ENCODE data around the gene LIPE. TPM values are rescaled to one million over a fixed set of nuclear protein-coding genes. Genes with fewer than 3 reads are reported as not detected.
"Not testable (repeated sequence)": the region's sequence is repeated elsewhere in the genome, so short reads cannot be mapped to it uniquely, and the experiment has no call there.

LIPE gene
- total and polyA plus RNA-seq, 2 experiments from 2014 or later = 5.8 to 10.9 TPM

DNA sequence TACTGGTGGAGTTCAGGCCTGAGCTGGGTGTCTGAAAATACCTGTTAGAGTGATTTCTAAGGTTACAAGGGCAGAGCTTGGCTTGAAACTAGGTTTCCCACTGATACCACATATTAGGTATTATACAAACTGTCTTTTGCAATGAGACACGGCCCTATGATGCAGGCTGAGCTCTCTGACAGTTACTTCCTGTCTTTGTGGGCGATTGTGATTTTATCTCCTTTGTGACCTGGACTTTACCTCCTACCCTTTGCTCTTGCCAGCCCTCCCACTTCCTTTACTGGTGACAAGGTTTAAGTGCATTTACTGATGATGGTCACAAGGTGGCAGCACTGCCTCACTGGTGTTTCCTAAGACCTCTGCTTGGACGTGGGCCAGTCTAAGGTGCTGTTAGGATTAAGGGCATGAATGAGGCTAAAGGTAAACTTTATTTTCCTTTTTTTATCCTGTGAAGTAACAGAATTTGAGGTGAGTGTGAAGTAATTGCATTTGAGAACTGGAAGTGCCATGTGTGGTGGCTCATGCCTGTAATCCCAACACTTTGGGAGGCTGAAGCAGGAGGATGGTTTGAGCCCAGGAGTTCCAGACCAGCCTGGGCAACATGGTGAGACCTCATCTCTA lies 23.2 kb upstream of the LIPE start (continued):
- TF ChIP-seq EZH2phosphoT487 (IDR thresholded peaks at IDR 0.05; ENCODE audit: unreplicated experiment) = no peak
- TF ChIP-seq CREB1 (CRISPR knock-in tag; IDR thresholded peaks at IDR 0.05; ENCODE audit: low read depth) = 0 out of 2 replicates have a peak, but pooled peaks have one; percentile 6
- TF ChIP-seq ZNF114 (CRISPR knock-in tag; IDR thresholded peaks at IDR 0.05) = no peak

DNA sequence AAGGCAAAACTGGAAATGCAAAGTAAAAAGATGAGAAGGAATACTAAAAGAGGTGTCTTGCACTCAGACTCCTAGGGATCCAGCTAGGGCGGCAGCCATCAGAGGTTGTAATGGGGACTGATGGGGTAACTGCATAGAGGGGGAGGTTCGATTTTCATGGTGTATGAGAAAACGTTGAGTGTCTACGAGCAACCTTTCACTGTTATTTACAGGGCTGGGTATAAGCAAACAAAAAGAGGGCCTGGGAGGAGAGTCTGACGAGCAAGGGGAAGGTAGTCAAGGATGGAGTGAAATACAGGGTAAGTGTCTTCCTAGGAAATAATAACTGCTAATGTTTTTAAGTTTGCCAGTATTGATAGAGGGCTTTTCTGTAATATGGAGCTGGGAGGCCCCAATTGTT lies 21.1 kb upstream of the LIPE start:
- H3K36me3 Mint-ChIP-seq (ENCODE audit: low read depth); H3K27me3 Mint-ChIP-seq (ENCODE audit: insufficient read depth, low read depth, poor library complexity); H3K27ac ChIP-seq (ENCODE audit: low read depth); H3K9me2 ChIP-seq (ENCODE audit: insufficient read depth); H3K4me3 ChIP-seq; H3F3A ChIP-seq (replicated peaks; ENCODE audit: low read depth); H3K9me3 Mint-ChIP-seq; H4K20me1 ChIP-seq (replicated peaks; ENCODE audit: insufficient read depth); H3K79me2 ChIP-seq (replicated peaks; ENCODE audit: insufficient read depth); DNase-seq (ENCODE audit: low spot score); ATAC-seq; H3K4me2 ChIP-seq; H3K27ac Mint-ChIP-seq; H2AFZ ChIP-seq; H3K36me3 ChIP-seq (ENCODE audit: insufficient read depth); H3K27me3 ChIP-seq (ENCODE audit: insufficient read depth); H3K4me3 Mint-ChIP-seq: not testable (repeated sequence)
- H3K4me1 Mint-ChIP-seq = peaks cover 15% of the 10 kb centered on the region
- peaks cover 19% of the 10 kb centered on the region for H3K4me1 ChIP-seq (ENCODE audit: insufficient read depth)

DNA sequence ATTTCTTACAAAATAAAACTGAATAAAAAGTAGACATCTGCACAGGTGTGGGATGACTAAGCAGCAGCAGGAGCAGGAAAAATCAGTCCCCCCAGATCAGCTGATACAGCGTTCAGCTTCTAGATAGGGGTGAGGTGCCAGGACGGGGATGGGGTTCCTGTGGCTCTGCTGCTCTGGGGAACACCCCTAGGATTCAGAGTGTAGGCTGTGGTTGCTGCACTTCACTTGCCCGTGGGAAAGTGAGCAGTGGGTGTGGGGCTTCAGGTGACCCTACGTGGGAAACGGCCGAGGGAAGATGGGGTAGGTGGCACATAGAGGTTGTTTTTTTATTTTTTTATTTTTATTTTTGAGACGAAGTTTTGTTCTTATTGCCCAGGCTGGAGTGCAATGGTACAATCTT lies 18.8 kb upstream of the LIPE start:
- Mint-ChIP-seq H3K27ac (no peak overlapping the region), H3K9me3 (no peaks in the 10 kb centered on the region; the same call in 2 of the 3 replicates), H3K4me1 (peaks cover 15% of the 10 kb centered on the region), H3K36me3 (ENCODE audit: low read depth) (no peaks in the 10 kb centered on the region), H3K27me3 (ENCODE audit: insufficient read depth, low read depth, poor library complexity) (no peaks in the 10 kb centered on the region), H3K4me3 (no peak overlapping the region)
- TF ChIP-seq, protein P1, sequence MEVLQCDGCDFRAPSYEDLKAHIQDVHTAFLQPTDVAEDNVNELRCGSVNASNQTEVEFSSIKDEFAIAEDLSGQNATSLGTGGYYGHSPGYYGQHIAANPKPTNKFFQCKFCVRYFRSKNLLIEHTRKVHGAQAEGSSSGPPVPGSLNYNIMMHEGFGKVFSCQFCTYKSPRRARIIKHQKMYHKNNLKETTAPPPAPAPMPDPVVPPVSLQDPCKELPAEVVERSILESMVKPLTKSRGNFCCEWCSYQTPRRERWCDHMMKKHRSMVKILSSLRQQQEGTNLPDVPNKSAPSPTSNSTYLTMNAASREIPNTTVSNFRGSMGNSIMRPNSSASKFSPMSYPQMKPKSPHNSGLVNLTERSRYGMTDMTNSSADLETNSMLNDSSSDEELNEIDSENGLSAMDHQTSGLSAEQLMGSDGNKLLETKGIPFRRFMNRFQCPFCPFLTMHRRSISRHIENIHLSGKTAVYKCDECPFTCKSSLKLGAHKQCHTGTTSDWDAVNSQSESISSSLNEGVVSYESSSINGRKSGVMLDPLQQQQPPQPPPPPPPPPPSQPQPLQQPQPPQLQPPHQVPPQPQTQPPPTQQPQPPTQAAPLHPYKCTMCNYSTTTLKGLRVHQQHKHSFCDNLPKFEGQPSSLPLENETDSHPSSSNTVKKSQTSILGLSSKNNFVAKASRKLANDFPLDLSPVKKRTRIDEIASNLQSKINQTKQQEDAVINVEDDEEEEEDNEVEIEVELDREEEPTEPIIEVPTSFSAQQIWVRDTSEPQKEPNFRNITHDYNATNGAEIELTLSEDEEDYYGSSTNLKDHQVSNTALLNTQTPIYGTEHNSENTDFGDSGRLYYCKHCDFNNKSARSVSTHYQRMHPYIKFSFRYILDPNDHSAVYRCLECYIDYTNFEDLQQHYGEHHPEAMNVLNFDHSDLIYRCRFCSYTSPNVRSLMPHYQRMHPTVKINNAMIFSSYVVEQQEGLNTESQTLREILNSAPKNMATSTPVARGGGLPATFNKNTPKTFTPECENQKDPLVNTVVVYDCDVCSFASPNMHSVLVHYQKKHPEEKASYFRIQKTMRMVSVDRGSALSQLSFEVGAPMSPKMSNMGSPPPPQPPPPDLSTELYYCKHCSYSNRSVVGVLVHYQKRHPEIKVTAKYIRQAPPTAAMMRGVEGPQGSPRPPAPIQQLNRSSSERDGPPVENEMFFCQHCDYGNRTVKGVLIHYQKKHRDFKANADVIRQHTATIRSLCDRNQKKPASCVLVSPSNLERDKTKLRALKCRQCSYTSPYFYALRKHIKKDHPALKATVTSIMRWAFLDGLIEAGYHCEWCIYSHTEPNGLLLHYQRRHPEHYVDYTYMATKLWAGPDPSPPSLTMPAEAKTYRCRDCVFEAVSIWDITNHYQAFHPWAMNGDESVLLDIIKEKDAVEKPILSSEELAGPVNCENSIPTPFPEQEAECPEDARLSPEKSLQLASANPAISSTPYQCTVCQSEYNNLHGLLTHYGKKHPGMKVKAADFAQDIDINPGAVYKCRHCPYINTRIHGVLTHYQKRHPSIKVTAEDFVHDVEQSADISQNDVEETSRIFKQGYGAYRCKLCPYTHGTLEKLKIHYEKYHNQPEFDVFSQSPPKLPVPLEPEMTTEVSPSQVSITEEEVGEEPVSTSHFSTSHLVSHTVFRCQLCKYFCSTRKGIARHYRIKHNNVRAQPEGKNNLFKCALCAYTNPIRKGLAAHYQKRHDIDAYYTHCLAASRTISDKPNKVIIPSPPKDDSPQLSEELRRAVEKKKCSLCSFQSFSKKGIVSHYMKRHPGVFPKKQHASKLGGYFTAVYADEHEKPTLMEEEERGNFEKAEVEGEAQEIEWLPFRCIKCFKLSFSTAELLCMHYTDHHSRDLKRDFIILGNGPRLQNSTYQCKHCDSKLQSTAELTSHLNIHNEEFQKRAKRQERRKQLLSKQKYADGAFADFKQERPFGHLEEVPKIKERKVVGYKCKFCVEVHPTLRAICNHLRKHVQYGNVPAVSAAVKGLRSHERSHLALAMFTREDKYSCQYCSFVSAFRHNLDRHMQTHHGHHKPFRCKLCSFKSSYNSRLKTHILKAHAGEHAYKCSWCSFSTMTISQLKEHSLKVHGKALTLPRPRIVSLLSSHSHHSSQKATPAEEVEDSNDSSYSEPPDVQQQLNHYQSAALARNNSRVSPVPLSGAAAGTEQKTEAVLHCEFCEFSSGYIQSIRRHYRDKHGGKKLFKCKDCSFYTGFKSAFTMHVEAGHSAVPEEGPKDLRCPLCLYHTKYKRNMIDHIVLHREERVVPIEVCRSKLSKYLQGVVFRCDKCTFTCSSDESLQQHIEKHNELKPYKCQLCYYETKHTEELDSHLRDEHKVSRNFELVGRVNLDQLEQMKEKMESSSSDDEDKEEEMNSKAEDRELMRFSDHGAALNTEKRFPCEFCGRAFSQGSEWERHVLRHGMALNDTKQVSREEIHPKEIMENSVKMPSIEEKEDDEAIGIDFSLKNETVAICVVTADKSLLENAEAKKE (CRISPR knock-in tag; IDR thresholded peaks at IDR 0.05) = no peak
- TF ChIP-seq, protein P2, sequence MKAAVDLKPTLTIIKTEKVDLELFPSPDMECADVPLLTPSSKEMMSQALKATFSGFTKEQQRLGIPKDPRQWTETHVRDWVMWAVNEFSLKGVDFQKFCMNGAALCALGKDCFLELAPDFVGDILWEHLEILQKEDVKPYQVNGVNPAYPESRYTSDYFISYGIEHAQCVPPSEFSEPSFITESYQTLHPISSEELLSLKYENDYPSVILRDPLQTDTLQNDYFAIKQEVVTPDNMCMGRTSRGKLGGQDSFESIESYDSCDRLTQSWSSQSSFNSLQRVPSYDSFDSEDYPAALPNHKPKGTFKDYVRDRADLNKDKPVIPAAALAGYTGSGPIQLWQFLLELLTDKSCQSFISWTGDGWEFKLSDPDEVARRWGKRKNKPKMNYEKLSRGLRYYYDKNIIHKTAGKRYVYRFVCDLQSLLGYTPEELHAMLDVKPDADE (IDR thresholded peaks at IDR 0.05) = no peak
- TF ChIP-seq NANOG (IDR thresholded peaks at IDR 0.05; ENCODE audit: borderline replicate concordance) (no peak), POLR2AphosphoS5 (IDR thresholded peaks at IDR 0.05; ENCODE audit: low read depth) (no peak), EZH2 (IDR thresholded peaks at IDR 0.05; ENCODE audit: low read depth, unreplicated experiment) (no peak), EZH2phosphoT487 (IDR thresholded peaks at IDR 0.05; ENCODE audit: unreplicated experiment) (no peak), STAT1 (IDR thresholded peaks at IDR 0.05; ENCODE audit: unreplicated experiment) (no peak)
- TF ChIP-seq, protein P3, sequence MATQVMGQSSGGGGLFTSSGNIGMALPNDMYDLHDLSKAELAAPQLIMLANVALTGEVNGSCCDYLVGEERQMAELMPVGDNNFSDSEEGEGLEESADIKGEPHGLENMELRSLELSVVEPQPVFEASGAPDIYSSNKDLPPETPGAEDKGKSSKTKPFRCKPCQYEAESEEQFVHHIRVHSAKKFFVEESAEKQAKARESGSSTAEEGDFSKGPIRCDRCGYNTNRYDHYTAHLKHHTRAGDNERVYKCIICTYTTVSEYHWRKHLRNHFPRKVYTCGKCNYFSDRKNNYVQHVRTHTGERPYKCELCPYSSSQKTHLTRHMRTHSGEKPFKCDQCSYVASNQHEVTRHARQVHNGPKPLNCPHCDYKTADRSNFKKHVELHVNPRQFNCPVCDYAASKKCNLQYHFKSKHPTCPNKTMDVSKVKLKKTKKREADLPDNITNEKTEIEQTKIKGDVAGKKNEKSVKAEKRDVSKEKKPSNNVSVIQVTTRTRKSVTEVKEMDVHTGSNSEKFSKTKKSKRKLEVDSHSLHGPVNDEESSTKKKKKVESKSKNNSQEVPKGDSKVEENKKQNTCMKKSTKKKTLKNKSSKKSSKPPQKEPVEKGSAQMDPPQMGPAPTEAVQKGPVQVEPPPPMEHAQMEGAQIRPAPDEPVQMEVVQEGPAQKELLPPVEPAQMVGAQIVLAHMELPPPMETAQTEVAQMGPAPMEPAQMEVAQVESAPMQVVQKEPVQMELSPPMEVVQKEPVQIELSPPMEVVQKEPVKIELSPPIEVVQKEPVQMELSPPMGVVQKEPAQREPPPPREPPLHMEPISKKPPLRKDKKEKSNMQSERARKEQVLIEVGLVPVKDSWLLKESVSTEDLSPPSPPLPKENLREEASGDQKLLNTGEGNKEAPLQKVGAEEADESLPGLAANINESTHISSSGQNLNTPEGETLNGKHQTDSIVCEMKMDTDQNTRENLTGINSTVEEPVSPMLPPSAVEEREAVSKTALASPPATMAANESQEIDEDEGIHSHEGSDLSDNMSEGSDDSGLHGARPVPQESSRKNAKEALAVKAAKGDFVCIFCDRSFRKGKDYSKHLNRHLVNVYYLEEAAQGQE (IDR thresholded peaks at IDR 0.05; ENCODE audit: unreplicated experiment) = no peak
- H3K79me2 ChIP-seq (replicated peaks; ENCODE audit: insufficient read depth) = no peaks in the 10 kb centered on the region
- no peaks in the 10 kb centered on the region for H3K36me3 ChIP-seq (ENCODE audit: insufficient read depth)
- no peaks in the 10 kb centered on the region for H3K27me3 ChIP-seq (ENCODE audit: insufficient read depth)
- no peak overlapping the region for H3K27ac ChIP-seq (ENCODE audit: low read depth)
- no peak overlapping the region for H2AFZ ChIP-seq
- H3K4me2 ChIP-seq = no peak overlapping the region
- DNase-seq (ENCODE audit: low spot score) = no peak
- no peaks in the 10 kb centered on the region for H3K9me2 ChIP-seq (ENCODE audit: insufficient read depth)
- peaks cover 16% of the 10 kb centered on the region; the same call in 1 of the 2 replicates for H3K4me1 ChIP-seq (ENCODE audit: insufficient read depth)
- no peaks in the 10 kb centered on the region for H4K20me1 ChIP-seq (replicated peaks; ENCODE audit: insufficient read depth)
- no peak overlapping the region for H3K4me3 ChIP-seq
- no peak for ATAC-seq
- no peaks in the 10 kb centered on the region for H3F3A ChIP-seq (replicated peaks; ENCODE audit: low read depth)

Data from GM23338 (cell line).